HEK293 (cell line): ENCODE data around the gene PKNOX1.

Experiments used
- CTCF ChIA-PET: fragments of 350-600 bp; formaldehyde crosslinking; extraction: SDS; loops from one replicate; lab custom pipeline; 2021; ENCODE audit warnings: antibody characterized with exemption; lab: Yijun Ruan, JAX
- POLR2A ChIA-PET: fragments of 300-600 bp; formaldehyde crosslinking; extraction: SDS; loops from one replicate; lab custom pipeline; 2020; ENCODE audit warnings: antibody characterized with exemption, inconsistent platforms; lab: Yijun Ruan, JAX
- H3K27ac ChIP-seq: fragments of 200-500 bp; sonication (Bioruptor generic); 2 replicates; pipeline ENCODE4 v1.5.1; 2014; ENCODE audit warnings: low read depth, low read length, control low read depth, inconsistent platforms; ENCODE audit errors: extremely low read depth
- H3K36me3 ChIP-seq, 2 experiments: fragments of 200-500 bp in 1 of 2; sonication (Bioruptor generic) in 1 of 2; 1 replicate in 1 of 2; 2 replicates in 1 of 2; pipeline ENCODE4 v1.5.1; 2014 to 2017; ENCODE audit warnings: inconsistent platforms in 2 of 2, low read length in 2 of 2; ENCODE audit not compliant: control insufficient read depth in 2 of 2, insufficient read depth in 1 of 2
- H3K4me1 ChIP-seq: fragments of 200-500 bp; sonication (Bioruptor generic); 2 replicates; pipeline ENCODE4 v1.5.1; 2014; ENCODE audit warnings: mild to moderate bottlenecking, low read length, inconsistent platforms; ENCODE audit not compliant: control insufficient read depth, insufficient read depth
- H3K4me3 ChIP-seq: 2 replicates; pipeline ENCODE4 v1.5.1; 2011; ENCODE audit warnings: low read depth, mild to moderate bottlenecking, control low read depth, low read length, moderate library complexity
- H3K9me3 ChIP-seq: fragments of 200-500 bp; sonication (Bioruptor generic); 2 replicates; pipeline ENCODE4 v1.5.1; 2014; ENCODE audit warnings: low read depth, low read length, inconsistent platforms; ENCODE audit not compliant: control insufficient read depth, insufficient read depth
- MZF1 ChIP-seq: fragments of 450-650 bp; formaldehyde crosslinking; IDR thresholded peaks from 2 replicates; pipeline ENCODE4 v1.5.1; 2017; ENCODE audit warnings: missing biosample characterization, missing genetic modification characterization, borderline replicate concordance
- OSR2 ChIP-seq: fragments of 450-650 bp; formaldehyde crosslinking; IDR thresholded peaks from 2 replicates; pipeline ENCODE4 v1.5.1; 2016; ENCODE audit warnings: missing biosample characterization, missing genetic modification characterization
- SP7 ChIP-seq: fragments of 450-650 bp; formaldehyde crosslinking; IDR thresholded peaks from 2 replicates; pipeline ENCODE4 v1.5.1; 2016; ENCODE audit warnings: missing biosample characterization, missing genetic modification characterization
- WT1 ChIP-seq: fragments of 450-650 bp; formaldehyde crosslinking; IDR thresholded peaks from 2 replicates; pipeline ENCODE4 v1.5.1; 2016; ENCODE audit warnings: missing biosample characterization, missing genetic modification characterization
- ZBTB17 ChIP-seq: fragments of 450-650 bp; formaldehyde crosslinking; IDR thresholded peaks from 2 replicates; pipeline ENCODE4 v1.5.1; 2016; ENCODE audit warnings: missing biosample characterization, missing genetic modification characterization
- ZBTB7A ChIP-seq: fragments of 450-650 bp; formaldehyde crosslinking; IDR thresholded peaks from 2 replicates; pipeline ENCODE4 v1.5.1; 2016; ENCODE audit warnings: low read depth, missing biosample characterization, missing genetic modification characterization
- ZFP69B ChIP-seq: fragments of 450-650 bp; formaldehyde crosslinking; IDR thresholded peaks from 2 replicates; pipeline ENCODE4 v1.5.1; 2016; ENCODE audit warnings: missing biosample characterization, missing genetic modification characterization
- ZNF10 ChIP-seq: fragments of 450-650 bp; formaldehyde crosslinking; IDR thresholded peaks from 2 replicates; pipeline ENCODE4 v1.5.1; 2017; ENCODE audit warnings: missing biosample characterization, missing genetic modification characterization
- ZNF138 ChIP-seq: fragments of 450-650 bp; formaldehyde crosslinking; IDR thresholded peaks from 2 replicates; pipeline ENCODE4 v1.5.1; 2016; ENCODE audit warnings: missing biosample characterization, missing genetic modification characterization, borderline replicate concordance
- ZNF324 ChIP-seq: fragments of 450-650 bp; formaldehyde crosslinking; IDR thresholded peaks from 2 replicates; pipeline ENCODE4 v1.5.1; 2016; ENCODE audit warnings: missing biosample characterization, missing genetic modification characterization
- ZNF366 ChIP-seq: fragments of 450-650 bp; formaldehyde crosslinking; conservative IDR thresholded peaks from 2 replicates; pipeline ENCODE4 v1.5.1; 2016; ENCODE audit warnings: missing biosample characterization, missing genetic modification characterization
- ZNF600 ChIP-seq: fragments of 450-650 bp; formaldehyde crosslinking; IDR thresholded peaks from 2 replicates; pipeline ENCODE4 v1.5.1; 2016; ENCODE audit warnings: missing biosample characterization, missing genetic modification characterization
- ZNF610 ChIP-seq: fragments of 450-650 bp; formaldehyde crosslinking; IDR thresholded peaks from 2 replicates; pipeline ENCODE4 v1.5.1; 2016; ENCODE audit warnings: missing biosample characterization, missing genetic modification characterization, borderline replicate concordance
- ZNF629 ChIP-seq: fragments of 450-650 bp; formaldehyde crosslinking; IDR thresholded peaks from 2 replicates; pipeline ENCODE4 v1.5.1; 2017; ENCODE audit warnings: missing biosample characterization, missing genetic modification characterization
- ZXDB ChIP-seq: fragments of 450-650 bp; formaldehyde crosslinking; IDR thresholded peaks from 2 replicates; pipeline ENCODE4 v1.5.1; 2016; ENCODE audit warnings: missing biosample characterization, missing genetic modification characterization
- TF ChIP-seq, protein P1 (sequence below): fragments of 450-650 bp; formaldehyde crosslinking; IDR thresholded peaks from 2 replicates; pipeline ENCODE4 v1.5.1; 2017; ENCODE audit warnings: missing biosample characterization, missing genetic modification characterization
- TF ChIP-seq, protein P2 (sequence below): fragments of 450-650 bp; formaldehyde crosslinking; conservative IDR thresholded peaks from 2 replicates; pipeline ENCODE4 v1.5.1; 2016; ENCODE audit warnings: low read depth, missing biosample characterization, missing genetic modification characterization
- TF ChIP-seq, protein P3 (sequence below): fragments of 450-650 bp; formaldehyde crosslinking; IDR thresholded peaks from 2 replicates; pipeline ENCODE4 v1.5.1; 2016; ENCODE audit warnings: missing biosample characterization, missing genetic modification characterization
- TF ChIP-seq, protein P4 (sequence below): fragments of 450-650 bp; formaldehyde crosslinking; IDR thresholded peaks from 2 replicates; pipeline ENCODE4 v1.5.1; 2017; ENCODE audit warnings: missing biosample characterization, missing genetic modification characterization
- TF ChIP-seq, protein P5 (sequence below): fragments of 450-650 bp; formaldehyde crosslinking; IDR thresholded peaks from 2 replicates; pipeline ENCODE4 v1.5.1; 2016; ENCODE audit warnings: missing biosample characterization, missing genetic modification characterization

The PKNOX1 gene

DNA sequence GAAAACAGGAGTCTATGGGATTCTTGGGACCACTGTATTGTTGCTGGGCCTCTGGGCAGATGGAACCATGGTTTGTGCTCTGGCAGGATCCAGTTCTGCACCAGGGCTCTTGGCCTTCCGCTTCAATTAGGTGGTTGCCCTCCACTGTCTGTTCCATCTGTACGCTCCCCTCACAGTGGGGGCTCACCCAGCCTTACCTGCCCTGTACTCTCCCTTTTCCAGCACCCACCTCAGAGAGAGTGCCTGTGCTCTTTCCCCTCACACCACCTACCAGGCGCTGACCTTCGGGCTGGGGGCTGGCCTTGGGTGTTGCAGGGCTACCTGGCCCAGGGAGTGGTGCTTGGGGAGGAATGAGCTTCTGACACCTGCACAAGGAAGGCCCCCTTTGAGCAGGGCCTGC is 7.5 kb downstream of the PKNOX1 start:
- ChIA-PET POLR2A (interaction anchor here (2.4 to 3.0 kb wide), 2 partner anchors 10 to 11 kb away, joined by 11 to 23 read pairs; no protein-coding TSS in a partner anchor), CTCF (no interaction called here)
- Histone ChIP-seq H3K9me3 (no peaks in the 10 kb centered on the region), H3K36me3 (no peaks in the 10 kb centered on the region; a peak in 1 of 3 replicates), H3K4me1 (no peaks in the 10 kb centered on the region), H3K27ac (no peak overlapping the region), H3K4me3 (no peak overlapping the region)
- TF ChIP-seq MZF1 (tag by site-specific recombination) (no peak), ZNF600 (tag by site-specific recombination) (0 out of 2 replicates have a peak, but pooled peaks have one; percentile 9)

DNA sequence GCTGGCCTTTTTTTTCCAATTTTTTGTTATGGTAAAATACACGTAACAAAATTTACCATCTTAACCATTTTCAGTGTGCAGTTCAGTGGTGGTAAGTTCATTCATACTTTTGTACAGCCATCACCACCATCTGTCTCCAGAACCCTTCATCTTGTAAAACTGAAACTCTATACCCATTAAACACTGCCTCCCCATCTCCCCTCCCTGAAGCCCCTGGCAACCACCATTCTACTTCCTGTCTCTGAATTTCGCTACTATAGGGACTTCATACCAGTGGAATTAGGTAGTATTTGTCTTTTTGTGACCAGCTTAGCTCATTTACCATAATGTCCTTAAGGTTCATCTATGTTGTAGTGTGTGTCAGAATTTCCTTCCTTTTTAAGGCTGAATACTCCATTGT is 8.7 kb downstream of the PKNOX1 start:
- H3K4me1 ChIP-seq: no peaks in the 10 kb centered on the region
- TF ChIP-seq ZXDB (tag by site-specific recombination) (peak; percentile 56; the same call in 1 of the 2 replicates), ZNF324 (tag by site-specific recombination) (no peak), ZFP69B (tag by site-specific recombination) (no peak), MZF1 (tag by site-specific recombination) (peak; percentile 49; the same call in 1 of the 2 replicates), OSR2 (tag by site-specific recombination) (peak; percentile 72; the same call in 1 of the 2 replicates), ZBTB7A (tag by site-specific recombination) (no peak), ZNF610 (0 out of 2 replicates have a peak, but pooled peaks have one; percentile 39), ZNF629 (tag by site-specific recombination) (peak; percentile 25; the same call in 1 of the 2 replicates), SP7 (tag by site-specific recombination) (peak; percentile 27; the same call in 1 of the 2 replicates), ZNF366 (tag by site-specific recombination) (no peak; the same call in 1 of the 2 replicates), ZNF10 (tag by site-specific recombination) (peak; percentile 25; the same call in 1 of the 2 replicates), ZBTB17 (tag by site-specific recombination) (peak; percentile 61), ZNF138 (tag by site-specific recombination) (no peak), WT1 (peak; percentile 97)
- TF ChIP-seq, protein P1, sequence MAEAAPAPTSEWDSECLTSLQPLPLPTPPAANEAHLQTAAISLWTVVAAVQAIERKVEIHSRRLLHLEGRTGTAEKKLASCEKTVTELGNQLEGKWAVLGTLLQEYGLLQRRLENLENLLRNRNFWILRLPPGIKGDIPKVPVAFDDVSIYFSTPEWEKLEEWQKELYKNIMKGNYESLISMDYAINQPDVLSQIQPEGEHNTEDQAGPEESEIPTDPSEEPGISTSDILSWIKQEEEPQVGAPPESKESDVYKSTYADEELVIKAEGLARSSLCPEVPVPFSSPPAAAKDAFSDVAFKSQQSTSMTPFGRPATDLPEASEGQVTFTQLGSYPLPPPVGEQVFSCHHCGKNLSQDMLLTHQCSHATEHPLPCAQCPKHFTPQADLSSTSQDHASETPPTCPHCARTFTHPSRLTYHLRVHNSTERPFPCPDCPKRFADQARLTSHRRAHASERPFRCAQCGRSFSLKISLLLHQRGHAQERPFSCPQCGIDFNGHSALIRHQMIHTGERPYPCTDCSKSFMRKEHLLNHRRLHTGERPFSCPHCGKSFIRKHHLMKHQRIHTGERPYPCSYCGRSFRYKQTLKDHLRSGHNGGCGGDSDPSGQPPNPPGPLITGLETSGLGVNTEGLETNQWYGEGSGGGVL: peak; percentile 92
- TF ChIP-seq, protein P2, sequence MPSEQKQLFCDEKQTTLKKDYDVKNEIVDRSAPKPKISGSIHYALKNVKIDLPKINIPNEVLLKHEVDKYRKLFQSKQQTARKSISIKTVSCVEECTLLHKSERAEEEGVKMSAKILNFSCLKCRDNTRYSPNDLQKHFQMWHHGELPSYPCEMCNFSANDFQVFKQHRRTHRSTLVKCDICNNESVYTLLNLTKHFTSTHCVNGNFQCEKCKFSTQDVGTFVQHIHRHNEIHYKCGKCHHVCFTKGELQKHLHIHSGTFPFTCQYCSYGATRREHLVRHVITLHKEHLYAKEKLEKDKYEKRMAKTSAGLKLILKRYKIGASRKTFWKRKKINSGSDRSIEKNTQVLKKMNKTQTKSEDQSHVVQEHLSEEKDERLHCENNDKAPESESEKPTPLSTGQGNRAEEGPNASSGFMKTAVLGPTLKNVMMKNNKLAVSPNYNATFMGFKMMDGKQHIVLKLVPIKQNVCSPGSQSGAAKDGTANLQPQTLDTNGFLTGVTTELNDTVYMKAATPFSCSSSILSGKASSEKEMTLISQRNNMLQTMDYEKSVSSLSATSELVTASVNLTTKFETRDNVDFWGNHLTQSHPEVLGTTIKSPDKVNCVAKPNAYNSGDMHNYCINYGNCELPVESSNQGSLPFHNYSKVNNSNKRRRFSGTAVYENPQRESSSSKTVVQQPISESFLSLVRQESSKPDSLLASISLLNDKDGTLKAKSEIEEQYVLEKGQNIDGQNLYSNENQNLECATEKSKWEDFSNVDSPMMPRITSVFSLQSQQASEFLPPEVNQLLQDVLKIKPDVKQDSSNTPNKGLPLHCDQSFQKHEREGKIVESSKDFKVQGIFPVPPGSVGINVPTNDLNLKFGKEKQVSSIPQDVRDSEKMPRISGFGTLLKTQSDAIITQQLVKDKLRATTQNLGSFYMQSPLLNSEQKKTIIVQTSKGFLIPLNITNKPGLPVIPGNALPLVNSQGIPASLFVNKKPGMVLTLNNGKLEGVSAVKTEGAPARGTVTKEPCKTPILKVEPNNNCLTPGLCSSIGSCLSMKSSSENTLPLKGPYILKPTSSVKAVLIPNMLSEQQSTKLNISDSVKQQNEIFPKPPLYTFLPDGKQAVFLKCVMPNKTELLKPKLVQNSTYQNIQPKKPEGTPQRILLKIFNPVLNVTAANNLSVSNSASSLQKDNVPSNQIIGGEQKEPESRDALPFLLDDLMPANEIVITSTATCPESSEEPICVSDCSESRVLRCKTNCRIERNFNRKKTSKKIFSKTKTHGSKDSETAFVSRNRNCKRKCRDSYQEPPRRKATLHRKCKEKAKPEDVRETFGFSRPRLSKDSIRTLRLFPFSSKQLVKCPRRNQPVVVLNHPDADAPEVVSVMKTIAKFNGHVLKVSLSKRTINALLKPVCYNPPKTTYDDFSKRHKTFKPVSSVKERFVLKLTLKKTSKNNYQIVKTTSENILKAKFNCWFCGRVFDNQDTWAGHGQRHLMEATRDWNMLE (tag by site-specific recombination): no peak
- TF ChIP-seq, protein P3, sequence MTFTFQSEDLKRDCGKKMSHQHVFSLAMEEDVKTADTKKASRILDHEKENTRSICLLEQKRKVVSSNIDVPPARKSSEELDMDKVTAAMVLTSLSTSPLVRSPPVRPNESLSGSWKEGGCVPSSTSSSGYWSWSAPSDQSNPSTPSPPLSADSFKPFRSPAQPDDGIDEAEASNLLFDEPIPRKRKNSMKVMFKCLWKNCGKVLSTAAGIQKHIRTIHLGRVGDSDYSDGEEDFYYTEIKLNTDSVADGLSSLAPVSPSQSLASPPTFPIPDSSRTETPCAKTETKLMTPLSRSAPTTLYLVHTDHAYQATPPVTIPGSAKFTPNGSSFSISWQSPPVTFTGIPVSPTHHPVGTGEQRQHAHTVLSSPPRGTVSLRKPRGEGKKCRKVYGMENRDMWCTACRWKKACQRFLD (tag by site-specific recombination): no peak
- TF ChIP-seq, protein P4, sequence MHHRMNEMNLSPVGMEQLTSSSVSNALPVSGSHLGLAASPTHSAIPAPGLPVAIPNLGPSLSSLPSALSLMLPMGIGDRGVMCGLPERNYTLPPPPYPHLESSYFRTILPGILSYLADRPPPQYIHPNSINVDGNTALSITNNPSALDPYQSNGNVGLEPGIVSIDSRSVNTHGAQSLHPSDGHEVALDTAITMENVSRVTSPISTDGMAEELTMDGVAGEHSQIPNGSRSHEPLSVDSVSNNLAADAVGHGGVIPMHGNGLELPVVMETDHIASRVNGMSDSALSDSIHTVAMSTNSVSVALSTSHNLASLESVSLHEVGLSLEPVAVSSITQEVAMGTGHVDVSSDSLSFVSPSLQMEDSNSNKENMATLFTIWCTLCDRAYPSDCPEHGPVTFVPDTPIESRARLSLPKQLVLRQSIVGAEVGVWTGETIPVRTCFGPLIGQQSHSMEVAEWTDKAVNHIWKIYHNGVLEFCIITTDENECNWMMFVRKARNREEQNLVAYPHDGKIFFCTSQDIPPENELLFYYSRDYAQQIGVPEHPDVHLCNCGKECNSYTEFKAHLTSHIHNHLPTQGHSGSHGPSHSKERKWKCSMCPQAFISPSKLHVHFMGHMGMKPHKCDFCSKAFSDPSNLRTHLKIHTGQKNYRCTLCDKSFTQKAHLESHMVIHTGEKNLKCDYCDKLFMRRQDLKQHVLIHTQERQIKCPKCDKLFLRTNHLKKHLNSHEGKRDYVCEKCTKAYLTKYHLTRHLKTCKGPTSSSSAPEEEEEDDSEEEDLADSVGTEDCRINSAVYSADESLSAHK (tag by site-specific recombination): peak; percentile 51
- TF ChIP-seq, protein P5, sequence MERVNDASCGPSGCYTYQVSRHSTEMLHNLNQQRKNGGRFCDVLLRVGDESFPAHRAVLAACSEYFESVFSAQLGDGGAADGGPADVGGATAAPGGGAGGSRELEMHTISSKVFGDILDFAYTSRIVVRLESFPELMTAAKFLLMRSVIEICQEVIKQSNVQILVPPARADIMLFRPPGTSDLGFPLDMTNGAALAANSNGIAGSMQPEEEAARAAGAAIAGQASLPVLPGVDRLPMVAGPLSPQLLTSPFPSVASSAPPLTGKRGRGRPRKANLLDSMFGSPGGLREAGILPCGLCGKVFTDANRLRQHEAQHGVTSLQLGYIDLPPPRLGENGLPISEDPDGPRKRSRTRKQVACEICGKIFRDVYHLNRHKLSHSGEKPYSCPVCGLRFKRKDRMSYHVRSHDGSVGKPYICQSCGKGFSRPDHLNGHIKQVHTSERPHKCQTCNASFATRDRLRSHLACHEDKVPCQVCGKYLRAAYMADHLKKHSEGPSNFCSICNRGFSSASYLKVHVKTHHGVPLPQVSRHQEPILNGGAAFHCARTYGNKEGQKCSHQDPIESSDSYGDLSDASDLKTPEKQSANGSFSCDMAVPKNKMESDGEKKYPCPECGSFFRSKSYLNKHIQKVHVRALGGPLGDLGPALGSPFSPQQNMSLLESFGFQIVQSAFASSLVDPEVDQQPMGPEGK: peak; percentile 96

More for the DNA sequence above, 8.7 kb downstream of the PKNOX1 start:
- Histone ChIP-seq H3K27ac (no peak overlapping the region), H3K9me3 (no peaks in the 10 kb centered on the region), H3K4me3 (no peak overlapping the region), H3K36me3 (no peaks in the 10 kb centered on the region; a peak in 1 of 3 replicates)
- CTCF ChIA-PET: no interaction called here
- POLR2A ChIA-PET: interaction anchor here (3.0 kb wide), 1 partner anchor 10 kb away, joined by 23 read pairs; no protein-coding TSS in a partner anchor
